PFSK-1 (cell line): Measurements from ENCODE around the gene NPVF.

Experiments
- FOXP2 ChIP-seq: optimal IDR thresholded peaks from 2 replicates; pipeline ENCODE3; 2011; ENCODE audit warnings: borderline replicate concordance, control low read depth, inconsistent platforms; ENCODE audit not compliant: insufficient read depth; ENCODE audit errors: extremely low read length, extremely low read depth
- POLR2AphosphoS5 ChIP-seq: IDR thresholded peaks from 2 replicates; pipeline ENCODE4 v1.6.1; 2012; ENCODE audit warnings: low read depth, mild to moderate bottlenecking, control low read depth, low read length, moderate library complexity
- REST ChIP-seq, 2 experiments: IDR thresholded peaks; 2 replicates each; pipeline versions ENCODE4 v1.6.1 to v1.8.0; 2011 to 2012; ENCODE audit warnings: low read depth in 2 of 2, low read length in 2 of 2, control low read depth in 1 of 2, inconsistent platforms in 1 of 2, mild to moderate bottlenecking in 1 of 2, moderate library complexity in 1 of 2; ENCODE audit not compliant: insufficient read depth in 1 of 2
- SIN3A ChIP-seq: IDR thresholded peaks from 2 replicates; pipeline ENCODE4 v1.6.1; 2012; ENCODE audit warnings: mild to moderate bottlenecking, low read length, moderate library complexity, borderline replicate concordance; ENCODE audit not compliant: insufficient read depth
- TAF1 ChIP-seq: IDR thresholded peaks from 2 replicates; pipeline ENCODE4 v1.6.1; 2012; ENCODE audit warnings: low read length, control low read depth, borderline replicate concordance; ENCODE audit not compliant: insufficient read depth

GRCh38 chr7:25180592-25180923 is 47.7 kb downstream of the NPVF start:
- TF ChIP-seq POLR2AphosphoS5 (no peak), TAF1 (no peak), REST (IDR thresholded peaks at IDR 0.05; ENCODE audit: insufficient read depth in 1 of 2, low read depth in 2 of 2, low read length in 2 of 2) (no peak), SIN3A (no peak), FOXP2 (no peak)
